SK-N-SH treated with all-trans-retinoic acid at 6 μM for 48 hours (cell line): Measurements from ENCODE around the gene MYL4.

ENCODE experiments used
- ATAC-seq: fragments of 200-7000 bp; cut with Tn5 transposase; 3 replicates; pipeline ENCODE4 v1.9.1; 2020; ENCODE audit warnings: mild to moderate bottlenecking, moderate library complexity
- ARNTL ChIP-seq: fragments of 450-650 bp; formaldehyde crosslinking; IDR thresholded peaks from 2 replicates; pipeline ENCODE4 v1.5.0; 2020; ENCODE audit warnings: low read depth, mild to moderate bottlenecking, moderate library complexity, borderline replicate concordance
- CSDC2 ChIP-seq: fragments of 250-450 bp; sonication (Bioruptor Pico); IDR thresholded peaks from 2 replicates; pipeline ENCODE4 v1.5.0; 2020; ENCODE audit warnings: mild to moderate bottlenecking, moderate library complexity
- CSRNP3 ChIP-seq: fragments of 250-450 bp; sonication (Bioruptor Pico); IDR thresholded peaks from 2 replicates; pipeline ENCODE4 v1.5.1; 2021; ENCODE audit warnings: mild to moderate bottlenecking, moderate library complexity
- GLIS3 ChIP-seq: fragments of 250-450 bp; sonication (Bioruptor Pico); IDR thresholded peaks from 2 replicates; pipeline ENCODE4 v1.5.0; 2020; ENCODE audit warnings: mild to moderate bottlenecking, moderate library complexity
- ISL1 ChIP-seq: fragments of 250-450 bp; sonication (Bioruptor Pico); IDR thresholded peaks from 2 replicates; pipeline ENCODE4 v2.1.2; 2022; ENCODE audit warnings: mild to moderate bottlenecking, moderate library complexity
- OSR1 ChIP-seq: fragments of 250-450 bp; sonication (Bioruptor Pico); IDR thresholded peaks from 2 replicates; pipeline ENCODE4 v1.8.0; 2022; ENCODE audit warnings: moderate library complexity, mild to moderate bottlenecking, inconsistent platforms
- PPARA ChIP-seq: fragments of 250-450 bp; sonication (Bioruptor Pico); IDR thresholded peaks from 2 replicates; pipeline ENCODE4 v1.5.0; 2020; ENCODE audit warnings: mild to moderate bottlenecking, borderline replicate concordance
- RARB ChIP-seq: fragments of 250-450 bp; sonication (Bioruptor Pico); IDR thresholded peaks from 2 replicates; pipeline ENCODE4 v1.8.0; 2021; ENCODE audit warnings: mild to moderate bottlenecking, moderate library complexity
- SNAI2 ChIP-seq: fragments of 250-450 bp; sonication (Bioruptor Pico); IDR thresholded peaks from 2 replicates; pipeline ENCODE4 v1.5.0; 2020; ENCODE audit warnings: mild to moderate bottlenecking, moderate library complexity
- TCF4 ChIP-seq: fragments of 250-450 bp; sonication (Bioruptor Pico); IDR thresholded peaks from 2 replicates; pipeline ENCODE4 v1.8.0; 2021; ENCODE audit warnings: mild to moderate bottlenecking, moderate library complexity, borderline replicate concordance
- TOX ChIP-seq: fragments of 250-450 bp; sonication (Bioruptor Pico); IDR thresholded peaks from 2 replicates; pipeline ENCODE4 v1.8.0; 2021; ENCODE audit warnings: mild to moderate bottlenecking, moderate library complexity, borderline replicate concordance
- ZC3H10 ChIP-seq: fragments of 250-450 bp; sonication (Bioruptor Pico); IDR thresholded peaks from 2 replicates; pipeline ENCODE4 v1.5.1; 2021; ENCODE audit warnings: mild to moderate bottlenecking, moderate library complexity
- ZFP3 ChIP-seq: fragments of 250-450 bp; sonication (Bioruptor Pico); IDR thresholded peaks from 2 replicates; pipeline ENCODE4 v1.5.0; 2020; ENCODE audit warnings: mild to moderate bottlenecking, moderate library complexity
- ZFP30 ChIP-seq: fragments of 450-650 bp; formaldehyde crosslinking; IDR thresholded peaks from 2 replicates; pipeline ENCODE4 v1.5.0; 2022; ENCODE audit warnings: mild to moderate bottlenecking, moderate library complexity
- ZNF70 ChIP-seq: fragments of 450-650 bp; formaldehyde crosslinking; IDR thresholded peaks from 2 replicates; pipeline ENCODE4 v1.5.0; 2020; ENCODE audit warnings: mild to moderate bottlenecking, moderate library complexity
- ZNF8 ChIP-seq: fragments of 450-650 bp; formaldehyde crosslinking; IDR thresholded peaks from 2 replicates; pipeline ENCODE4 v1.5.0; 2020; ENCODE audit warnings: mild to moderate bottlenecking, moderate library complexity
- TF ChIP-seq, protein P1 (sequence below): fragments of 250-450 bp; sonication (Bioruptor Pico); IDR thresholded peaks from 2 replicates; pipeline ENCODE4 v1.8.0; 2020; ENCODE audit warnings: mild to moderate bottlenecking, moderate library complexity, borderline replicate concordance
- TF ChIP-seq, protein P2 (sequence below): fragments of 250-450 bp; sonication (Bioruptor Pico); IDR thresholded peaks from 2 replicates; pipeline ENCODE4 v1.8.0; 2021; ENCODE audit warnings: low read depth, mild to moderate bottlenecking, moderate library complexity, borderline replicate concordance

MYL4 gene

DNA sequence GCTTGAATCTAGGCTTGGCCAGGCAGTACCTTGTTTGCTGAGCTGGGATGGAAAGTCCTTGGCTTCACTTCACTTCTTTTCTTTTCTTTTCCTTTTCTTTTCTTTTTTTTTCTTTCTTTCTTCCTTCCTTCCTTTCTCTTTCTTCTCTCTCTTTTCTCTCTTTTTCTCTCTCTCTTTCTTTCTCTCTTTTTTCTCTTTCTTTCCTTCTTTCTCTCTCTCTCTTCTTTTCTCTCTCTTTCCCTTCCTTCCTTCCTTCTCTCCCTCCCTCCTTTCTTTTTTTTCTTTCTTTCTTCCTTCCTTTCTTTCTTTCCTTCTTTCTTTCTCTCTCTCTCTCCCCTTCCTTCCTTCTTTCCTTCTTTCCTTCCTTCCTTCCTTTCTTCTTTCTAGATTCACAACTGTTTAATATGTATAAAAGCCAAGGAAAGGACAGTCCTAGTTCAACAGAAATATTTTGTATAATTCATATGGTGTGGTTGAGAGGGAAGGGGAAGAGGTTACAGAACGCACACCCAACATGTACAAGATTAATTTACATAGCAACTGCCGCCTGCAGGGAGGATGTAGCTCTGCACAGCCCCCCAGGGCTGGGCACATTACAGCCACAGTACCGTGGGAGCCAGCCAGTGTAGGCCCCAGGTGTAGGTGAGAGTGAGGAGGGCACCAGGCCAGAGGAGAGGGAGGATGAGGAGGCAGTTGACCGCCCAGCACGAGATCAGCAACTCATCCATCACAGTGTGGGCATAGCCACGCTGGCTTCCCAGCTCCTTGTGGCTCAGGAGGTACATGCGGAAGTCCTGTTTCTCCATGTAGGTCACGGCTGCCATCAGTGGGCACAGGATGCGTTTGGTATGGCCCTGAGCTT lies 34.8 kb downstream of the MYL4 start (continued):
- TF ChIP-seq, protein P1, sequence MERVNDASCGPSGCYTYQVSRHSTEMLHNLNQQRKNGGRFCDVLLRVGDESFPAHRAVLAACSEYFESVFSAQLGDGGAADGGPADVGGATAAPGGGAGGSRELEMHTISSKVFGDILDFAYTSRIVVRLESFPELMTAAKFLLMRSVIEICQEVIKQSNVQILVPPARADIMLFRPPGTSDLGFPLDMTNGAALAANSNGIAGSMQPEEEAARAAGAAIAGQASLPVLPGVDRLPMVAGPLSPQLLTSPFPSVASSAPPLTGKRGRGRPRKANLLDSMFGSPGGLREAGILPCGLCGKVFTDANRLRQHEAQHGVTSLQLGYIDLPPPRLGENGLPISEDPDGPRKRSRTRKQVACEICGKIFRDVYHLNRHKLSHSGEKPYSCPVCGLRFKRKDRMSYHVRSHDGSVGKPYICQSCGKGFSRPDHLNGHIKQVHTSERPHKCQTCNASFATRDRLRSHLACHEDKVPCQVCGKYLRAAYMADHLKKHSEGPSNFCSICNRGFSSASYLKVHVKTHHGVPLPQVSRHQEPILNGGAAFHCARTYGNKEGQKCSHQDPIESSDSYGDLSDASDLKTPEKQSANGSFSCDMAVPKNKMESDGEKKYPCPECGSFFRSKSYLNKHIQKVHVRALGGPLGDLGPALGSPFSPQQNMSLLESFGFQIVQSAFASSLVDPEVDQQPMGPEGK (CRISPR knock-in tag), result no peak
- TF ChIP-seq ISL1 (no peak), ZFP30 (no peak)
- TF ChIP-seq, all 23 proteins: peak for 0

- no peak for ATAC-seq
- TF ChIP-seq RARB (CRISPR knock-in tag), result no peak
- no peak for TF ChIP-seq CSRNP3 (CRISPR knock-in tag)
- no peak for TF ChIP-seq OSR1 (CRISPR knock-in tag)
- no peak for TF ChIP-seq ARNTL
- TF ChIP-seq ZNF8 (CRISPR knock-in tag), result no peak
- TF ChIP-seq CSDC2 (CRISPR knock-in tag), result no peak
Measured at GRCh38 chr17:47244697-47245096, 35.5 kb downstream of the MYL4 start.

- ATAC-seq, result no peak
Measured at GRCh38 chr17:47246120-47246519, 37.0 kb downstream of the MYL4 start.

GRCh38 chr17:47250855-47251254 lies 41.7 kb downstream of the MYL4 start:
- no peak for ATAC-seq
- TF ChIP-seq TCF4 (CRISPR knock-in tag) (no peak), TOX (CRISPR knock-in tag) (no peak), ZFP3 (CRISPR knock-in tag) (no peak), ISL1 (no peak), ZC3H10 (no peak), ZFP30 (no peak), GLIS3 (CRISPR knock-in tag) (no peak)
- TF ChIP-seq, protein P2, sequence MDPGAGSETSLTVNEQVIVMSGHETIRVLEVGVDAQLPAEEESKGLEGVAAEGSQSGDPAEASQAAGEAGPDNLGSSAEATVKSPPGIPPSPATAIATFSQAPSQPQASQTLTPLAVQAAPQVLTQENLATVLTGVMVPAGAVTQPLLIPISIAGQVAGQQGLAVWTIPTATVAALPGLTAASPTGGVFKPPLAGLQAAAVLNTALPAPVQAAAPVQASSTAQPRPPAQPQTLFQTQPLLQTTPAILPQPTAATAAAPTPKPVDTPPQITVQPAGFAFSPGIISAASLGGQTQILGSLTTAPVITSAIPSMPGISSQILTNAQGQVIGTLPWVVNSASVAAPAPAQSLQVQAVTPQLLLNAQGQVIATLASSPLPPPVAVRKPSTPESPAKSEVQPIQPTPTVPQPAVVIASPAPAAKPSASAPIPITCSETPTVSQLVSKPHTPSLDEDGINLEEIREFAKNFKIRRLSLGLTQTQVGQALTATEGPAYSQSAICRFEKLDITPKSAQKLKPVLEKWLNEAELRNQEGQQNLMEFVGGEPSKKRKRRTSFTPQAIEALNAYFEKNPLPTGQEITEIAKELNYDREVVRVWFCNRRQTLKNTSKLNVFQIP (CRISPR knock-in tag), result no peak

More at GRCh38 chr17:47246120-47246519, 37.0 kb downstream of the MYL4 start:
- no peak for TF ChIP-seq OSR1 (CRISPR knock-in tag)
- no peak for TF ChIP-seq ZNF8 (CRISPR knock-in tag)
- TF ChIP-seq, protein P1 (CRISPR knock-in tag), result no peak
- TF ChIP-seq ZFP3 (CRISPR knock-in tag), result no peak
- no peak for TF ChIP-seq ZNF70 (CRISPR knock-in tag)
- TF ChIP-seq, protein P2 (CRISPR knock-in tag), result no peak
- TF ChIP-seq SNAI2, result no peak
- TF ChIP-seq PPARA, result no peak
